Fibroblast of lung (primary cell): Measurements from ENCODE around the gene SPTB.

Experiments
- CTCF ChIP-seq, 2 donors: IDR thresholded peaks in 1 of 2; conservative IDR thresholded peaks in 1 of 2; 1 replicate in 1 of 2; 2 replicates in 1 of 2; pipeline ENCODE4 v1.5.1; 2011 to 2012; ENCODE audit warnings: low read length in 2 of 2, control low read depth in 1 of 2, inconsistent platforms in 1 of 2, low read depth in 1 of 2, mild to moderate bottlenecking in 1 of 2
- EZH2 ChIP-seq: IDR thresholded peaks from 2 replicates; pipeline ENCODE4 v1.5.1; 2012; ENCODE audit warnings: low read length, control low read depth, mild to moderate bottlenecking; ENCODE audit errors: missing control alignments

GRCh38 chr14:64706119-64706592 is 173.6 kb downstream of the SPTB start:
- no peak for TF ChIP-seq CTCF (conservative IDR thresholded peaks at IDR 0.05 in 1 of 2, IDR thresholded peaks at IDR 0.05 in 1 of 2; ENCODE audit: low read depth in 1 of 2, low read length in 2 of 2)
- no peak for TF ChIP-seq EZH2
